Measurements from ENCODE around the gene SLC9B2.

Gene SLC9B2

GRCh38 chr4:103092245-103092644, 15.7 kb upstream of the SLC9B2 start:
- no peak overlapping the region for H3K27ac Mint-ChIP-seq

GRCh38 chr4:103091601-103092223, 15.2 kb upstream of the SLC9B2 start:
- no peak overlapping the region for H3K4me3 Mint-ChIP-seq
- H3K27ac Mint-ChIP-seq, result no peak overlapping the region
- no peaks in the 10 kb centered on the region for H3K9me3 Mint-ChIP-seq
- no peaks in the 10 kb centered on the region for H3K27me3 Mint-ChIP-seq
- H3K4me1 Mint-ChIP-seq (ENCODE audit: low read depth), result peaks cover 15% of the 10 kb centered on the region
- peaks cover 15% of the 10 kb centered on the region for H3K36me3 Mint-ChIP-seq (ENCODE audit: low read depth)

More at GRCh38 chr4:103092245-103092644, 15.7 kb upstream of the SLC9B2 start:
- Mint-ChIP-seq H3K4me3 (peak overlapping the region; percentile 2), H3K4me1 (ENCODE audit: low read depth) (peaks cover 15% of the 10 kb centered on the region), H3K36me3 (ENCODE audit: low read depth) (peaks cover 10% of the 10 kb centered on the region), H3K9me3 (no peaks in the 10 kb centered on the region), H3K27me3 (no peaks in the 10 kb centered on the region)

GRCh38 chr4:103089481-103089880, 12.9 kb upstream of the SLC9B2 start:
- Mint-ChIP-seq H3K4me1 (ENCODE audit: low read depth) (peaks cover 15% of the 10 kb centered on the region), H3K4me3 (no peak overlapping the region), H3K36me3 (ENCODE audit: low read depth) (peaks cover 25% of the 10 kb centered on the region), H3K27ac (no peak overlapping the region), H3K27me3 (no peaks in the 10 kb centered on the region), H3K9me3 (no peaks in the 10 kb centered on the region)

GRCh38 chr4:103086551-103086950, 10.0 kb upstream of the SLC9B2 start:
- H3K27ac Mint-ChIP-seq, result no peak overlapping the region

GRCh38 chr4:103085555-103086196, 9.1 kb upstream of the SLC9B2 start:
- Mint-ChIP-seq H3K4me3 (no peak overlapping the region), H3K27ac (no peak overlapping the region)

More at GRCh38 chr4:103086551-103086950, 10.0 kb upstream of the SLC9B2 start:
- no peaks in the 10 kb centered on the region for H3K9me3 Mint-ChIP-seq
- H3K36me3 Mint-ChIP-seq (ENCODE audit: low read depth), result peaks cover 16% of the 10 kb centered on the region
- peaks cover under 1% of the 10 kb centered on the region for H3K4me1 Mint-ChIP-seq (ENCODE audit: low read depth)
- H3K4me3 Mint-ChIP-seq, result no peak overlapping the region
- no peaks in the 10 kb centered on the region for H3K27me3 Mint-ChIP-seq

GRCh38 chr4:103079621-103080020, 3.1 kb upstream of the SLC9B2 start:
- H3K4me3 Mint-ChIP-seq, result no peak overlapping the region
- H3K9me3 Mint-ChIP-seq, result no peaks in the 10 kb centered on the region
- peaks cover 24% of the 10 kb centered on the region for H3K36me3 Mint-ChIP-seq (ENCODE audit: low read depth)
- peaks cover 30% of the 10 kb centered on the region for H3K4me1 Mint-ChIP-seq (ENCODE audit: low read depth)
- H3K27ac Mint-ChIP-seq, result no peak overlapping the region
- no peaks in the 10 kb centered on the region for H3K27me3 Mint-ChIP-seq

More at GRCh38 chr4:103085555-103086196, 9.1 kb upstream of the SLC9B2 start:
- Mint-ChIP-seq H3K27me3 (no peaks in the 10 kb centered on the region), H3K36me3 (ENCODE audit: low read depth) (peaks cover 20% of the 10 kb centered on the region), H3K4me1 (ENCODE audit: low read depth) (peaks cover 4% of the 10 kb centered on the region), H3K9me3 (no peaks in the 10 kb centered on the region)

- Mint-ChIP-seq H3K4me1 (ENCODE audit: low read depth) (peaks cover 50% of the 10 kb centered on the region), H3K9me3 (no peaks in the 10 kb centered on the region), H3K4me3 (peak overlapping the region; percentile 94), H3K27ac (peak overlapping the region; percentile 99), H3K36me3 (ENCODE audit: low read depth) (peaks cover 38% of the 10 kb centered on the region), H3K27me3 (no peaks in the 10 kb centered on the region)
Observed at GRCh38 chr4:103075894-103076746, 441 bp downstream of the SLC9B2 start.

GRCh38 chr4:103075435-103075893, 1.1 kb downstream of the SLC9B2 start:
- H3K9me3 Mint-ChIP-seq, result no peaks in the 10 kb centered on the region
- no peaks in the 10 kb centered on the region for H3K27me3 Mint-ChIP-seq
- peaks cover 46% of the 10 kb centered on the region for H3K4me1 Mint-ChIP-seq (ENCODE audit: low read depth)

GRCh38 chr4:103074744-103075434, 1.7 kb downstream of the SLC9B2 start:
- Mint-ChIP-seq H3K27me3 (no peaks in the 10 kb centered on the region), H3K9me3 (no peaks in the 10 kb centered on the region), H3K36me3 (ENCODE audit: low read depth) (peaks cover 38% of the 10 kb centered on the region), H3K4me3 (peak overlapping the region; percentile 94), H3K27ac (peak overlapping the region; percentile 99), H3K4me1 (ENCODE audit: low read depth) (peaks cover 46% of the 10 kb centered on the region)

More at GRCh38 chr4:103075435-103075893, 1.1 kb downstream of the SLC9B2 start:
- Mint-ChIP-seq H3K27ac (peak overlapping the region; percentile 99), H3K36me3 (ENCODE audit: low read depth) (peaks cover 38% of the 10 kb centered on the region), H3K4me3 (peak overlapping the region; percentile 94)

GRCh38 chr4:103073792-103074438, 2.6 kb downstream of the SLC9B2 start:
- peaks cover 35% of the 10 kb centered on the region for H3K36me3 Mint-ChIP-seq (ENCODE audit: low read depth)
- H3K4me1 Mint-ChIP-seq (ENCODE audit: low read depth), result peaks cover 51% of the 10 kb centered on the region
- H3K4me3 Mint-ChIP-seq, result peak overlapping the region; percentile 94
- peak overlapping the region; percentile 58 for H3K27ac Mint-ChIP-seq
- no peaks in the 10 kb centered on the region for H3K27me3 Mint-ChIP-seq
- no peaks in the 10 kb centered on the region for H3K9me3 Mint-ChIP-seq

GRCh38 chr4:103067841-103068547, 8.6 kb downstream of the SLC9B2 start:
- Mint-ChIP-seq H3K4me3 (no peak overlapping the region), H3K36me3 (ENCODE audit: low read depth) (peaks cover 48% of the 10 kb centered on the region), H3K9me3 (no peaks in the 10 kb centered on the region), H3K4me1 (ENCODE audit: low read depth) (peaks cover 27% of the 10 kb centered on the region), H3K27ac (no peak overlapping the region), H3K27me3 (no peaks in the 10 kb centered on the region)

- Mint-ChIP-seq H3K4me1 (ENCODE audit: low read depth) (no peaks in the 10 kb centered on the region), H3K27ac (no peak overlapping the region), H3K27me3 (no peaks in the 10 kb centered on the region), H3K9me3 (no peaks in the 10 kb centered on the region), H3K36me3 (ENCODE audit: low read depth) (peaks cover 63% of the 10 kb centered on the region), H3K4me3 (no peak overlapping the region)
Observed at GRCh38 chr4:103060453-103061148, 16.0 kb downstream of the SLC9B2 start.

GRCh38 chr4:103054030-103054429, 22.5 kb downstream of the SLC9B2 start:
- Mint-ChIP-seq H3K4me3 (no peak overlapping the region), H3K9me3 (no peaks in the 10 kb centered on the region), H3K36me3 (ENCODE audit: low read depth) (peaks cover 22% of the 10 kb centered on the region), H3K27ac (no peak overlapping the region), H3K27me3 (no peaks in the 10 kb centered on the region), H3K4me1 (ENCODE audit: low read depth) (peaks cover 12% of the 10 kb centered on the region)
